ENCODE results near the gene MPPE1.

MPPE1 gene

GRCh38 chr18:11874676-11875075 is 33.4 kb downstream of the MPPE1 start:
- in situ Hi-C loops (cut with MboI; ENCODE audit: low sequenced_read_pairs, unreplicated experiment), result no loop called here
- DNase-seq (ENCODE audit: low spot score), result no peak
- TF ChIP-seq CTCF (IDR thresholded peaks at IDR 0.05; ENCODE audit: borderline replicate concordance, control extremely low read depth, extremely low read depth, insufficient read depth, missing control alignments), result no peak

- TF ChIP-seq CTCF (IDR thresholded peaks at IDR 0.05; ENCODE audit: borderline replicate concordance, control extremely low read depth, extremely low read depth, insufficient read depth, missing control alignments), result no peak
- DNase-seq (ENCODE audit: low spot score), result no peak
- in situ Hi-C loops (cut with MboI; ENCODE audit: low sequenced_read_pairs, unreplicated experiment), result no loop called here
Observed at GRCh38 chr18:11873670-11874340, 34.3 kb downstream of the MPPE1 start.

DNA sequence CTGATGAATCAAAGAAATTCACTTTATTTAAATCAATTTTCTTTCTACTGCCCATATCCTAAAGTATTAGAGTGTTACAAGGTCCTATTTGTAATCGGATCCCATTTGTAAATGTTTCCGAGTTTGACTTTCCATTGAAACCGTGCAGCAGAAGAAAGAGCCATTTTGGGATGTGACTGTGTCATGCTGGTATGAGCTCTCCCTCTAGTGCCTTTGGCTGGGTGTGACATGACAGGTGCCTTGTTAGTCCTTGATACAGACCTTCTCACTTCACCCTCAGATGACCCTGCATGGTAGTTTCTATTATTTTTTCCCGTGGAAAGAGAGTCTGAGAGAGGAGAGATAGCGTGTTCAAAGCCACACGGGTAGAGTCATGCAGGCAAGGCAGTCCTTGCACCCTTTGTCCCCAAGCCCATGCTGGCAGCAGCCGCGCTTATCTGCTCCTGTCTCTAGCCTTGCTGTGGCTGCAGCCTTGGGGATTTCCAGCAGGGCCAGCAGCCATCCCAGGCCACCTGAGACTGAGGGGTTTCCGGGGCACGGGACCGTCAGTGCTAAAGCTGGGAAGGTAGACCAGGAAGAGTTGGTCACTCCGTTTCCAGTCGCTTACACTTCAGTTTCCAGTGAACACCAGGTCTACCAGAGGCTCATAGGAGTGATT is 35.5 kb downstream of the MPPE1 start:
- TF ChIP-seq CTCF (IDR thresholded peaks at IDR 0.05; ENCODE audit: borderline replicate concordance, control extremely low read depth, extremely low read depth, insufficient read depth, missing control alignments), result no peak
- in situ Hi-C loops (cut with MboI; ENCODE audit: low sequenced_read_pairs, unreplicated experiment), result no loop called here
- peak; percentile 62 for DNase-seq (ENCODE audit: low spot score)

- in situ Hi-C loops (cut with MboI; ENCODE audit: low sequenced_read_pairs, unreplicated experiment), result no loop called here
- DNase-seq (ENCODE audit: low spot score), result peak; percentile 52
- no peak for TF ChIP-seq CTCF (IDR thresholded peaks at IDR 0.05; ENCODE audit: borderline replicate concordance, control extremely low read depth, extremely low read depth, insufficient read depth, missing control alignments)
Observed at GRCh38 chr18:11871501-11871900, 36.6 kb downstream of the MPPE1 start.

- DNase-seq (ENCODE audit: low spot score), result no peak
- TF ChIP-seq CTCF (IDR thresholded peaks at IDR 0.05; ENCODE audit: borderline replicate concordance, control extremely low read depth, extremely low read depth, insufficient read depth, missing control alignments), result no peak
- in situ Hi-C loops (cut with MboI; ENCODE audit: low sequenced_read_pairs, unreplicated experiment), result no loop called here
Observed at GRCh38 chr18:11868230-11868629, 39.9 kb downstream of the MPPE1 start.

DNA sequence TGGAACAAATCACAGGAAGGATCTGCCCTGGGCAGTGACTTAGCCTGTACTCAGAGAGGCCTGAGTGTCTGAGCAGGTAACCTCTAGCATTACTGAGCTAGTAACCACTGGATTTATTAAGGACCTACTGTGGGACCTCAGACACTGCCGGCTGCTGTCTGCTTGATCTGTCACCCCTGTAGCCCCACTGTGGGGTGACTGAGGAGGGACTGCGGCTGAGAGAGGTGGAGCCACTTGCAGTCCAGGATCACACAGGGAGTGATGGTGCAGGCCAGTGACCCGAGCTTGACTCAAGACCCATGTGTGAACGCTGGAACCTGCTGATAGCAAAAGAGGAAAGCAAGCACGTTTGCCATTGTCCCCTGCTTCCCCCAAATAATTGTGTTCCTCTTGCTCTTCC is 41.4 kb downstream of the MPPE1 start:
- no peak for TF ChIP-seq CTCF (IDR thresholded peaks at IDR 0.05; ENCODE audit: borderline replicate concordance, control extremely low read depth, extremely low read depth, insufficient read depth, missing control alignments)
- DNase-seq (ENCODE audit: low spot score), result no peak
- in situ Hi-C loops (cut with MboI; ENCODE audit: low sequenced_read_pairs, unreplicated experiment), result no loop called here

Measured in GM13976 (cell line).